Gastrocnemius medialis (tissue), 4 donors: ENCODE measurements around the gene CDH23.

Experiments
- POLR2A ChIP-seq, 2 donors: fragments of 450-650 bp; IDR thresholded peaks; one replicate each; pipeline ENCODE4 v1.6.1; 2017; ENCODE audit warnings: antibody characterized with exemption in 2 of 2, mild to moderate bottlenecking in 2 of 2, moderate library complexity in 2 of 2
- TF ChIP-seq, protein P1 (sequence below), 5 experiments: fragments of 450-650 bp in 3 of 5; fragments of 200-600 bp in 2 of 5; sonication (generic) in 2 of 5; IDR thresholded peaks in 4 of 5; conservative IDR thresholded peaks in 1 of 5; 1 replicate in 4 of 5; 2 replicates in 1 of 5; pipeline ENCODE4 v1.5.1; 2016 to 2019; ENCODE audit warnings: antibody characterized with exemption in 5 of 5, mild to moderate bottlenecking in 3 of 5, moderate library complexity in 3 of 5

DNA sequence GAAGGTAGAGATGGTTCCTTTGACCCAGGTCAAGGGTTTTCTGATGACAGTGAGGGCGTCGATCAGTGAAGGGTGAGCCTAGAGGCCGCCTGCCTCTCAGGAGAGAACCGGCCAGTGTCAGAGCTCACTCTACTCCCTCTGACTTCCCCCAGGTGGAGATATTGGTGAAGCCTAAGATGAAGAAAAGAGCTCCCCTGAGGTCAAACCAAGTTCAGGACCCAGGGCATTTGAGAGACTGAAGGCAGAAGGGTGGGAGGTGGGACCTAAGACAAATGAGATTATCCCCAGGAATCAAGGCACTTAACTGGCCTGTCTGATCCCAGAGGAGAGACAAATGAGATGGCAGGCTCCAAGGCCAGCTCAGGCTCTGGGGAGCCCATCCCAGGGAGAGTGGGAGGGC, 104.7 kb downstream of the CDH23 start:
- TF ChIP-seq, protein P1, sequence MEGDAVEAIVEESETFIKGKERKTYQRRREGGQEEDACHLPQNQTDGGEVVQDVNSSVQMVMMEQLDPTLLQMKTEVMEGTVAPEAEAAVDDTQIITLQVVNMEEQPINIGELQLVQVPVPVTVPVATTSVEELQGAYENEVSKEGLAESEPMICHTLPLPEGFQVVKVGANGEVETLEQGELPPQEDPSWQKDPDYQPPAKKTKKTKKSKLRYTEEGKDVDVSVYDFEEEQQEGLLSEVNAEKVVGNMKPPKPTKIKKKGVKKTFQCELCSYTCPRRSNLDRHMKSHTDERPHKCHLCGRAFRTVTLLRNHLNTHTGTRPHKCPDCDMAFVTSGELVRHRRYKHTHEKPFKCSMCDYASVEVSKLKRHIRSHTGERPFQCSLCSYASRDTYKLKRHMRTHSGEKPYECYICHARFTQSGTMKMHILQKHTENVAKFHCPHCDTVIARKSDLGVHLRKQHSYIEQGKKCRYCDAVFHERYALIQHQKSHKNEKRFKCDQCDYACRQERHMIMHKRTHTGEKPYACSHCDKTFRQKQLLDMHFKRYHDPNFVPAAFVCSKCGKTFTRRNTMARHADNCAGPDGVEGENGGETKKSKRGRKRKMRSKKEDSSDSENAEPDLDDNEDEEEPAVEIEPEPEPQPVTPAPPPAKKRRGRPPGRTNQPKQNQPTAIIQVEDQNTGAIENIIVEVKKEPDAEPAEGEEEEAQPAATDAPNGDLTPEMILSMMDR (IDR thresholded peaks at IDR 0.05 in 4 of 5, conservative IDR thresholded peaks at IDR 0.05 in 1 of 5): no peak
- no peak for TF ChIP-seq POLR2A (IDR thresholded peaks at IDR 0.05)
